Urinary bladder (tissue), 4 donors: ENCODE data around the gene ARIH2. TPM values are rescaled to one million over a fixed set of nuclear protein-coding genes. Genes with fewer than 3 reads are reported as not detected.

ENCODE experiments used
- DNase-seq: peaks from one replicate; pipeline ENCODE4 v3.0.0-alpha.2; 2015; ENCODE audit errors: extremely low spot score
- H3K27ac ChIP-seq: one replicate; pipeline ENCODE4 v1.5.1; 2013; ENCODE audit warnings: low read depth, mild to moderate bottlenecking, moderate library complexity
- H3K36me3 ChIP-seq: one replicate; pipeline ENCODE4 v1.6.1; 2013; ENCODE audit warnings: mild to moderate bottlenecking, moderate library complexity; ENCODE audit not compliant: insufficient read depth
- H3K4me1 ChIP-seq: one replicate; pipeline ENCODE4 v1.6.1; 2013; ENCODE audit warnings: mild to moderate bottlenecking, moderate library complexity; ENCODE audit not compliant: insufficient read depth
- H3K4me3 ChIP-seq: one replicate; pipeline ENCODE4 v1.5.1; 2013; ENCODE audit warnings: low read depth, low read length
- WGBS: extraction: QIAGEN DNeasy Blood & Tissue Kit; methylation state at CpG from one replicate; pipeline ENCODE4 v1.1.7; 2013; 5-methylcytosine and 5-hydroxymethylcytosine counted together
- polyA plus RNA-seq: library from polyadenylated mRNA; stranded (reverse); fragments of 200-250 nt; gene quantifications from one replicate; pipeline ENCODE4 v1.2.3, GENCODE V29; 2013
- total RNA-seq: library from RNA; depleted of rRNA; stranded (reverse); fragments of >200 nt; gene quantifications from one replicate; pipeline ENCODE4 v1.2.3, GENCODE V29; 2014
- donor health status: healthy with polysubstance abuse.
- donor health status: healthy.

Gene ARIH2
- 71.6 TPM for total RNA-seq
- polyA plus RNA-seq = 59.9 TPM

DNA sequence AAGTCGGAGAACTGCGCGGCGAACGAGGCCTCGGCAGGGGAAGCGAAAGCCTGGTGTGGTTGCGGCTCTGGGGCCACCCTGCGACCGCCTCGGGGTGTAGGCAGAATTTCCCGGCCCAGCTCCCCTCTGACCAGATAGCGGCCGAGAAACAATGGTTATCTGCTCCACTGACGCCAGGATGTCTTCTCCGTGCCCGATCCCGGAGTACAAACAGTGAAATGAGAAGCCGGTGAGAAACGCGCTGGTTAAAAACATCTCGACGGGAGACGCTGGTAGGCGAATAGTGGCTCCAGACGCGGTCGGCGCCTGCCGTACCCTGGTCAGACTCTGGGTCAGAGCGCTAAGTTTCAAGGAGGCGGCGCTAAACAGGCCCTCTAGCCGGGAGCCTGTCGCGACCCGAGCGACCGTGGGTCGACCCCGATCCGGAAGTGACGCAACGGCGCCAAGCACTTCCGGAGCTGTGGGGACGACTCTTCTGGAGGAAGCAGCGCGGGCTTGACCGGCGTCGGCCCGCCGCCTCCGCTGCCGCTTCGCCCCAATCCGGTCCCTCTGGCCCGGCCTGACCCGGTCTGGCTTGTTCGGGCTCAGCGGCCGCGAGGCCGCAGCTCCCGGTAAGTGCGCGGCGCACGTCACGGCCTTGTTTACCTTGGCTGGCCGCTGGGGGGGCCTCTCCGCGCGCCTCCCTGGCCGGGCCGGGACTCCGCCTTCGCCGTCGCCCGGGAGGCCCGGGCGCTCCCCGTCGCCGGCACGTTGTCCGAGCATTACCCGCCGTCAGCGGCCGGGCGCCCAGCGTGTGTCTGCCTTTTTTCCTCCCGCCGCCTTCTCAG, at the start of gene ARIH2:
Gene ARIH2 (plus strand): TSS at position 455 of the 827 bp plus-strand sequence. CDS start 8,717 bp downstream, outside the sequence.
- peak; percentile 69 for DNase-seq
- Histone ChIP-seq H3K36me3 (no peaks in the 10 kb centered on the region), H3K4me3 (peak within 1 kb of the TSS; percentile 96), H3K27ac (peak within 1 kb of the TSS; percentile 92), H3K4me1 (no peaks in the 10 kb centered on the region)
- under 1% methylated on average over 97 of the region's 97 CpGs for WGBS

- DNase-seq = no peak
- 86% methylated on average over 8 of the region's 8 CpGs for WGBS
- no peaks in the 10 kb centered on the region for H3K36me3 ChIP-seq
- H3K4me3 ChIP-seq = no peak overlapping the region
- no peaks in the 10 kb centered on the region for H3K4me1 ChIP-seq
- H3K27ac ChIP-seq = no peak overlapping the region
These were observed 41.0 kb upstream of the ARIH2 start for GRCh38 chr3:48877671-48878070.

GRCh38 chr3:48879307-48879993, 39.2 kb upstream of the ARIH2 start:
- no peaks in the 10 kb centered on the region for H3K36me3 ChIP-seq
- H3K27ac ChIP-seq = no peak overlapping the region
- no peaks in the 10 kb centered on the region for H3K4me1 ChIP-seq
- 84% methylated on average over 6 of the region's 6 CpGs for WGBS
- no peak for DNase-seq
- no peak overlapping the region for H3K4me3 ChIP-seq

GRCh38 chr3:48879994-48880377, 38.7 kb upstream of the ARIH2 start:
- Histone ChIP-seq H3K36me3 (no peaks in the 10 kb centered on the region), H3K4me3 (no peak overlapping the region)
- WGBS = 91% methylated on average over 6 of the region's 6 CpGs

GRCh38 chr3:48881006-48881405, 37.6 kb upstream of the ARIH2 start:
- Histone ChIP-seq H3K4me1 (no peaks in the 10 kb centered on the region), H3K36me3 (no peaks in the 10 kb centered on the region), H3K4me3 (no peak overlapping the region), H3K27ac (no peak overlapping the region)
- whole genome bisulfite sequencing = 86% methylated on average over 3 of the region's 3 CpGs
- no peak for DNase-seq

More at GRCh38 chr3:48879994-48880377, 38.7 kb upstream of the ARIH2 start:
- no peak overlapping the region for H3K27ac ChIP-seq
- no peaks in the 10 kb centered on the region for H3K4me1 ChIP-seq
- no peak for DNase-seq

GRCh38 chr3:48881652-48882114, 37.0 kb upstream of the ARIH2 start:
- 89% methylated on average over 5 of the region's 5 CpGs for WGBS
- H3K4me1 ChIP-seq = no peaks in the 10 kb centered on the region
- no peak for DNase-seq

GRCh38 chr3:48885753-48886152, 32.9 kb upstream of the ARIH2 start:
- H3K4me3 ChIP-seq = no peak overlapping the region
- H3K36me3 ChIP-seq = no peaks in the 10 kb centered on the region
- H3K4me1 ChIP-seq = no peaks in the 10 kb centered on the region
- H3K27ac ChIP-seq = no peak overlapping the region
- no peak for DNase-seq

More at GRCh38 chr3:48881652-48882114, 37.0 kb upstream of the ARIH2 start:
- Histone ChIP-seq H3K36me3 (no peaks in the 10 kb centered on the region), H3K27ac (no peak overlapping the region), H3K4me3 (no peak overlapping the region)

DNA sequence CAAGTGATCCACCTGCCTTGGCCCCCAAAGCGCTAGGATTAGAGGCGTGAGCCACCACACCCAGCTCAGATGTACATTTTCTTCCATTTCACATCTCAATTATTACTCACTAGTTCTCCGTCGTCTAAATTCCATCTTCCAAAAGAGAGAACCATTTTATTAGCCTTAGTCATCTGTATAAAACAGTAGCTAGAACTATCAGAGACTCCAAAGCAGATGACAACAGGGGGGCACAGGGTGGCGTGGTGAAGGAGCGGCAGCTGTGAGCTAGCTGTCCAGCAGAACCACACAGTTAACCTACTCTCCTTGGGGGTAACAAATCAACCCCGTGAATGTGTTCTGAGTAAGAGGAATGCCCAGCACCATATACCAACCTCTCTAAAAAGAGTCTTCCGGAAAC, 27.0 kb upstream of the ARIH2 start:
- Histone ChIP-seq H3K27ac (no peak overlapping the region), H3K4me1 (no peaks in the 10 kb centered on the region), H3K4me3 (no peak overlapping the region), H3K36me3 (no peaks in the 10 kb centered on the region)
- WGBS = 91% methylated on average over 8 of the region's 8 CpGs
- no peak for DNase-seq

- H3K4me3 ChIP-seq = no peak overlapping the region
- H3K4me1 ChIP-seq = no peaks in the 10 kb centered on the region
- no peak overlapping the region for H3K27ac ChIP-seq
- H3K36me3 ChIP-seq = no peaks in the 10 kb centered on the region
- DNase-seq = no peak
- WGBS = 94% methylated on average over 6 of the region's 6 CpGs
These were observed 24.1 kb upstream of the ARIH2 start for GRCh38 chr3:48894516-48894915.

DNA sequence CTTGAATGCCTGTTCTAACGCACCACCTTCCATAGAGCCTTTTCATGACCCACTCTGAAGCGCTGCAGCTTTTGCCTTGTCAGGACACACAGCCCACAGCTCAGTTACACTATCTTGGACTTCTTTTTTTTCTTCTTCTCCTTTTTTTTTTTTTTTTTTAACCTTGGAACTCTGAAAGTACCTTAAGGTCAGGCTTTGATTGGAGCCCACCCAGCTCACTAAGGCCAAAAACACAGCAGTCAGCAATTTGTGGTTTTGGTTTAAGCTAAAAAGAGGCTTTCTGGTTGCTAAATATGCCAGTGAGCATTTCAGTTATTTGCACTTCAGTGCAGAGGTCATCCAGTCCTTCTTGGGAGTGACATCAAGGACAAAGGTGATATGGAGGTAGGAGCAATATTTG, 21.7 kb upstream of the ARIH2 start:
- DNase-seq = no peak
- Histone ChIP-seq H3K27ac (no peak overlapping the region), H3K36me3 (no peaks in the 10 kb centered on the region), H3K4me1 (no peaks in the 10 kb centered on the region), H3K4me3 (no peak overlapping the region)
- 96% methylated on average over 2 of the region's 2 CpGs for WGBS

DNA sequence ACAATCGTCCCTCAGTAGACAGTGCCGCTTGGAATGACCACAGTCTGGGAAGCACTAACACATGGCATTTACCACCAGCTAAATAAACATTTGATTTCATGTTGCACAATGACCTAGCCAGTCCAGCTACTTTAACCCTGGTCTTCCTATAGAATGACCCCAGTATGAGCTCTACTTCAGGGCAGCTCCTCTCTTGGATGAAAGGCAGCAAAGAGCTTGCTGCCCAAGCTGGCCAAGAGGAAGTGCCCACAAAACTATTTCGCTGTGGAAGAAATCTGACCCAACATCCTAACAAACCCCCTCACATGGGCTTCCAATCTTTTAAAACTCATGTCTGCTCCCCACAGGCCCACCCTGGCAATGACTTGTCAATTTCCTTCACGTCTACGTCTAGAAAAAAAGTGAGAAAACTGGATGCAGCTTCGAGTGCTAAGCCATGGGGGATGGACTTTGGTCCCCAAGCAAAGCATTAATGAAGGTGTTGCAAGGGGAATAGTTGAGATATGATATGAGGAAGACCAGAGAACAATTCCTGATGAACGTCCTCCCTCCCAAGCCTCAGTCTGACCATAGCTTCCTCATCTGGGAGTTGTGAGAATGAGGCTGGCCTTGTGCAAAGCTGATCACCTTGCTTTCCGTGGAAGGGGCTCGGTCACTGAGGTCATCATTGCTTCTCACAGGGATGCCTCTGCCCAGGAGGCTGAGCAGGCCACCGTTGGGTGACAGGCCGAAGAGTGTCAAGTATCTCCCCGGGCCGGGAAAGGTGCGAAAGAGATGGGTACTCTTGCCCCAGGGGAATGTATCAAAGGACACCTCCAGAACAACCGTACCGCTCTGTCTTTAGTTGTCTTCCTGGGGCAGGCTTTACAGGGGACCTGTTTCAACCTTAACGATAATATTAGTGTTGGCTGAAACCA, 20.9 kb upstream of the ARIH2 start:
- 55% methylated on average over 17 of the region's 17 CpGs for WGBS
- Histone ChIP-seq H3K36me3 (no peaks in the 10 kb centered on the region), H3K4me1 (no peaks in the 10 kb centered on the region), H3K27ac (no peak overlapping the region), H3K4me3 (peak overlapping the region; percentile 58)
- DNase-seq = no peak

DNA sequence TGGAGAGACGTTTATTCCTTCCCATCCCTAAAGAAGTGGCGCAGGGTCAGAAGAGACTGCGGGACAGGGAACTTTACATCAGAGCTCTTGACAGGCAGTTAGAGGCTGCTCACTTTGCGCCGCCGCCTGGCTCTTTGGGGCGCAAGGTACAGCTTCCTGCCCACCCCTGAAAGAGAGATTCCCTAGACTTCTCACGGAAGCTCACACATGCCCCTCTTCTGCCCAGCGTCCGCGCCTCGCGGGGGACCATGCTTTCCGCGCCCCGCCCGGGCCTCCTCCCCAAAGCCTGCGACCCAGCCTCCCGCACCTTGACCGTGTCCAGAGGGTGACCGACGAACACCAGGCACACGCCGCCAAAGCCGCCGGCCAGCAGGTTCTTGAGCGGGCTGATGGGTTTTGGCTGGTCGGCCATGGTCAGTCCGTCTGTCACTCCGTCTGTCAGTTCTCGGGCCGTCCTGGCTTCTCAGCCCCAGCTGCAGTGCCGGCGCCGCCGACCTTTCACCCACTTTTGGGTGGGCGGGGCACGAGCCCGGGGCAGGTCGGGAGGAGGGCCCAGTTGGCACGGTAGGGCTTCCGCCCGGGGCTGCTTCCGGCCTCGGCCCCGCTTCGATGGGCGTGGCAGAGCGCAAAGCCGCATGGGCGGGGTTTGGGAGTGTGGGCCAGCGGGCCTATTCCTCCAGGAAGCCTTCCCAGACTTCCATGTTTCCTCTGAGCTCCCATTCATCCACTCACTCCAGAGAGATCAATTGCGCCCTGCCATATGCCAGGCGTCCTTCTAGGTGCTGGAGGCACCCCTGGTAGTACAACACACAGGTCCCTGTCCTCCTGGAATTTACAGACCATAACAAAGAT, 20.0 kb upstream of the ARIH2 start, which contains the start of gene SLC25A20:
Gene SLC25A20 (minus strand): TSS at position 500 of the 852 bp plus-strand sequence. CDS start 88 bp downstream, at position 412.
- Histone ChIP-seq H3K36me3 (no peaks in the 10 kb centered on the region), H3K4me1 (no peaks in the 10 kb centered on the region), H3K27ac (peak within 1 kb of the TSS; percentile 15), H3K4me3 (peak within 1 kb of the TSS; percentile 58)
- WGBS = 3% methylated on average over 54 of the region's 54 CpGs
- no peak for DNase-seq
